ENCODE measurements around the gene ILKAP.

ILKAP gene

DNA sequence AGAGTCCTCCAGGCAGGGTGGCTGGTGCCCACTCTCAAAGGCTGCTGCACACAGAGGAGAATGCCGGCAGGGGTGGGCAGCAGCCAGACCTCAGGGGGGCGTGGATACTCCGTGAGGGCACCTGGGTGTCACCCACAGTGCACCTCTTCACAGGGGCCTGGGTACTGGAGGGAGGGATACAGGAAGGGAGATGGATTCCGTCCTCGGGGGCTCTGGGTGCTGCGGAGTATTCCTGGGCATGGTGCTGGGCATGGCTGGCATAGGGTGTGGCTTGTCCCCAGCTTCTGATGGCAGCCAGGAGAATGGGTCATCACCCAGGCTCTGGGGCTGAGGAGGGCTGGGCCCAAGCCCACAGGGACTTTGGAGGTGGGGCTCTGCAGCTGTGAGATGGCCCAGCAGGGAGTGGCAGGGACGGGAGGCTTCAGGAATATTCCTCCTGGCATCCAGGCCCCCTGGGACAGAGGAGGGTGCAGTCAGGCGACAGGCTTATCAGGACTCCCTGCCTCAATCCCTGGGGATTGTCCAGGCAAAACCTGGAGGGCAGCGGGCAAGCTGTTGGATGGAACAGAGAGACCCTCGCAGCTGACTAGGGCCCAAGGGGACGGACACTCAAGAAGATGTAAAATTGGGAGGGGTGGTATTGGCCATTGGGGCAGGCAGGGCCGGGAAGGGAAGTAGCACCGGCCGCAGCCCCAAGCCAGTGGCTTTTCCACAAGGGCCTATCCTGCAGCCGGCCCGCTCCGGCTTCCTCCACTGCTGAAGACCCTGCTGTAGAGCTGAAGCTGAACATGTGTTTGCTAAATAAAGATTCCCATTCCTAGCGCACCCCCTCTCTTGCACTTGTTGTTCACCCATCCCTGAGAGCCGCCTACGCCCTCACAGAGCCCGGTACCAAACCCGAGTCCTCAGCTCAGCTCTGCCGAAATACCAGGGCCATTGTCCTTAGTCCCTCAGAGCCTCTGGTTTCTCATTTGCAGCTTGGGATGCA, 70.7 kb downstream of the ILKAP start:
- TF ChIP-seq, protein P1, sequence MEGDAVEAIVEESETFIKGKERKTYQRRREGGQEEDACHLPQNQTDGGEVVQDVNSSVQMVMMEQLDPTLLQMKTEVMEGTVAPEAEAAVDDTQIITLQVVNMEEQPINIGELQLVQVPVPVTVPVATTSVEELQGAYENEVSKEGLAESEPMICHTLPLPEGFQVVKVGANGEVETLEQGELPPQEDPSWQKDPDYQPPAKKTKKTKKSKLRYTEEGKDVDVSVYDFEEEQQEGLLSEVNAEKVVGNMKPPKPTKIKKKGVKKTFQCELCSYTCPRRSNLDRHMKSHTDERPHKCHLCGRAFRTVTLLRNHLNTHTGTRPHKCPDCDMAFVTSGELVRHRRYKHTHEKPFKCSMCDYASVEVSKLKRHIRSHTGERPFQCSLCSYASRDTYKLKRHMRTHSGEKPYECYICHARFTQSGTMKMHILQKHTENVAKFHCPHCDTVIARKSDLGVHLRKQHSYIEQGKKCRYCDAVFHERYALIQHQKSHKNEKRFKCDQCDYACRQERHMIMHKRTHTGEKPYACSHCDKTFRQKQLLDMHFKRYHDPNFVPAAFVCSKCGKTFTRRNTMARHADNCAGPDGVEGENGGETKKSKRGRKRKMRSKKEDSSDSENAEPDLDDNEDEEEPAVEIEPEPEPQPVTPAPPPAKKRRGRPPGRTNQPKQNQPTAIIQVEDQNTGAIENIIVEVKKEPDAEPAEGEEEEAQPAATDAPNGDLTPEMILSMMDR (IDR thresholded peaks at IDR 0.05; ENCODE audit: low read depth, low read length) = no peak
- H3K4me3 ChIP-seq (ENCODE audit: low read depth, low read length) = no peak overlapping the region

DNA sequence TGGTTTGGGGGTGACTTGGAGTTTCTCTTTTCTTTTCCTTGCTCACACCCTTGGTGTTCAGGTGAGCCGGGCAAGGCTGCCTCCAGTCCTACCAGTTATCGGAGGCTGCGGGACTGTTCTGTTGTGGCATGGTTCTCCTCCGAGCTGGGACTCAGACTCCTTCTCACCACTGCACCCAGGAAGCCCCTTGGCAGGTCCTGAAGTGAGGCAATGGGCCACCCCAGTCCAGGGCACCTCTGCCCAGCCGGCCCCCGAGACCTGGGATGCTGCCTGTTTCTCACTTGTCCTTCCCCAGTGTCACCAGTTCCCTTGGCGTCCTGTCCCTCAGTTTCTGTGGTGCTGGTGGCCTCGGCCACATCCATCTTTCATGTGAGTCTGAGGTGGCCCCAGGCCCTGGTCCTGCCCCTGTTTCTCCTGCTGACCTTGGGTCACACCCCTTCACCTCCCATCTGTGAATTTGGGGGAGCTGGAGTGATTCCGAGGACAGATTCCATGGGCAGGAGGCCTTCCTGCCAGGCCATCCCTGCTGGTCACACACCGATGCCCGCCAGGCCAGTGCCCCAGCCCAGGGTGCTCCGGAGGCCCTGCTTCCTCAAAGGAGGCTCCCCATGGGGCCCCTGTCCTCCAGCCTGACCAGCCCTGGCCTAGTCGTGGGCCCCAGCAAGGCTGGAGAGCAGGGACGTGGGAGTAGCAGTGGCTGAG, 71.6 kb downstream of the ILKAP start:
- H3K4me3 ChIP-seq (ENCODE audit: low read depth, low read length) = no peak overlapping the region
- TF ChIP-seq, protein P1 (IDR thresholded peaks at IDR 0.05; ENCODE audit: low read depth, low read length) = no peak

DNA sequence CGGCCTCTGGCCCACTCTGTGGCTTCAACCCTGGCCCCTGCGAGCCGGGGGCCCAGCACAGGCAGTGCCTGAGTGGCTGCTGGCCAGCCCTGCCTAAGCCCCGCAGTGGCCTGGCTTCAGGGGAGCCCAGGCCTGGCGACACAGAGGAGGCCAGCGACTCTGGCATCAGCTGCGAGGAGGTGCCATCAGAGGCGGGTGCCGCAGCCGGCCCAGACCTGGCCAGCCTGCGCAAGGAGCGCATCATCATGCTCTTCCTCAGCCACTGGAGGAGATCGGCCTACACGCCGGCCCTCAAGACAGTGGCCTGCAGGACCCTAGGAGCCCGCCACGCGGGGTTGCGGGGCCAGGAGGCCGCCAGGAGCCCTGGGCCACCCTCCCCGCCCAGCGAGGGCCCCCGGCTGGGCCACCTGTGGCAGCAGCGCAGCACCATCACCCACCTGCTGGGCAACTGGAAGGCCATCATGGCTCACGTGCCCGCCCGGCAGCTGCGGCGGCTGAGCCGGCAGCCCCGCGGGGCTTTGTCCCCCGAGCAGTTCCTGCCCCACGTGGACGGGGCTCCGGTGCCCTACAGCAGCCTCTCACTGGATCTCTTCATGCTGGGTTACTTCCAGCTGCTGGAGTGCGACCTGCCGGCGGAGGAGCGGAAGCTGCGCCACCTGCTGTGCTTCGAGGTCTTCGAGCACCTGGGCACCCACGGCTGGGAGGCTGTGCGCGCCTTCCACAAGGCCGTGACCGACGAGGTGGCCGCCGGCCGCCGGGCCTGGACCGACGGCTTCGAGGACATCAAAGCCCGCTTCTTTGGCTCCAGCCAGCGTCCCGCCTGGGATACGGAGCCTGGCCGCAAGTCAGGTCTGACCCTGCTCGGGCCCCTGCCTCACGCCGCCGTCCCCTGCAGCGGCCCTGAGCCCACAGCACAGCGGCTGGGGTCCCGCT, 72.5 kb downstream of the ILKAP start:
- TF ChIP-seq, protein P1 (IDR thresholded peaks at IDR 0.05; ENCODE audit: low read depth, low read length) = no peak
- H3K4me3 ChIP-seq (ENCODE audit: low read depth, low read length) = no peak overlapping the region

DNA sequence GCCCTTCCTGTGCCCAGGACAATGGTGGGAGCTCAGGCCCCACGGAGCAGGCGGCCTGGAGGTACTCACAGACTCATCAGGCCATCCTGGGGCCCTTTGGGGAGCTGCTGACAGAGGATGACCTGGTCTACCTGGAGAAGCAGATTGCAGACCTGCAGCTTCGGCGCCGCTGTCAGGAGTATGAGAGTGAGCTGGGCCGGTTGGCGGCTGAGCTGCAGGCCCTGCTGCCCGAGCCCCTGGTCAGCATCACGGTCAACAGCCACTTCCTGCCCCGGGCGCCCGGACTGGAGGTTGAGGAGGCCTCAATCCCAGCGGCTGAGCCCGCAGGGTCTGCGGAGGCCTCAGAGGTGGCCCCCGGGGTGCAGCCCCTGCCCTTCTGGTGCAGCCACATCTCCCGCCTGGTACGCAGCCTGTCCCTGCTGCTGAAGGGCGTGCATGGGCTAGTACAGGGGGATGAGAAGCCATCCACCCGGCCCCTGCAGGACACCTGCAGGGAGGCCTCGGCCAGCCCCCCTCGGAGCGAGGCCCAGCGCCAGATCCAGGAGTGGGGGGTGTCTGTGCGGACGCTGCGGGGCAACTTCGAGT, 73.3 kb downstream of the ILKAP start:
- TF ChIP-seq, protein P1 (IDR thresholded peaks at IDR 0.05; ENCODE audit: low read depth, low read length) = no peak
- H3K4me3 ChIP-seq (ENCODE audit: low read depth, low read length) = no peak overlapping the region

DNA sequence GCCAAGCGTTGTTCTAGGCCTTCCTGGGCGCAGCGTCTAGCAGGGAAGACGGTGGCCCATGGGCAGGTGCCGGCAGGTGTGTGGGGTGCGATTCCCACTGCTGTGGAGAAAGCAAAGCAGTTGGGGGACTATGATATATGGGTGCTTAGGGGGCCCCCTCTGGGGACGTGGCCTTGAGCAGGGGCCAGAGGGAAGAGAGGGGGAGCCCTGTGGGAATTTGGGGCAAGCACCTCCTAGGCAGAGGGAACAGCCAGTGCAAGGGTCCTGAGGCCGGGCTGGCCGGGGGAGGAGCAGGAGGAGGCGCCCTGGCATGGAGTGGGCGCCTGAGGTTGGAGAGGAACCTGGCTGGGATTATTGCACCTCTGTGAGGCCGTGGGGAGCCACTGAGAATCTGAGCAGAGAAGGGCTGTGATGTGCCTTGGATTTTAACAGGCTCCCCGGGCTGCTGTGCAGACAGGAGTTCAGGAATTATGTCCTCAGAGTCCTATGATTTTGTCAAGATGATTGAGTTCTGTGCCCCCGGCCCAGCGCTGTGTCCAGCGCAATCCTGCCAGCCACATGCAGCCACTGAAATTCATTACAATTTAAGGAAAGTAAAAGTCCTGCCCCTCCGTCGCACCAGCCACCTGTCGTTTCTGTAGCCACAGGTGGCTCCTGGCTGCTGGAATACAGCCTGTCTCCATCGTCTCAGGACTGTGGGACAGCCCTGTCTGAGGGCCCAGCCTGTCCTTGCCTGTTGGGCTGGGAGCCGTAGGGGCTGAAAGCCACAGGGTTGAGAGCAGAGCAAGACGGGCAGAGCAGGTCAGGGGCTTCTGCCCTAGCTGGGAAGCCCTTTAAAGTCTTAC, 74.1 kb downstream of the ILKAP start:
- no peak overlapping the region for H3K4me3 ChIP-seq (ENCODE audit: low read depth, low read length)
- TF ChIP-seq, protein P1 (IDR thresholded peaks at IDR 0.05; ENCODE audit: low read depth, low read length) = no peak

DNA sequence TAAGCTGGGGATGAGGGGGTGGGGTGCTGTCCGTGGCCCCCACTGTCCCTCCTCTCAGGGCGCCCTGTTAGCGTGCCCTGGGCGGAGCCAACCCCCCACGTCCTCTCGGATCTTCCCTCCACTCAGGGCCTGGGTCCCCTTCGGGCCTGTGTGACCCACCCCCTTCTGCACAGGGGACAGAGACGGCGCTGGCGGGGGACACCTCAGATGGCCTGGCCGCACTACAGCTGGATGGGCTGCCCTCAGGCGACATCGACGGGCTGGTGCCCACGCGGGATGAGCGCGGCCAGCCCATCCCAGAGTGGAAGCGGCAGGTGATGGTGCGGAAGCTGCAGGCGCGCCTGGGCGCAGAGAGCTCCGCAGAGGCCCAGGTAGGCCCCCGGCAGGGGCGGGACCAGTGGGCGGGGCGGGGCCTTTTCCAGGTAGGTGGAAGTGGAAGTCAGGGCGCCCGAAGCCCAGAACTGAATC, 74.9 kb downstream of the ILKAP start:
- no peak overlapping the region for H3K4me3 ChIP-seq (ENCODE audit: low read depth, low read length)

More for the DNA sequence above, 74.9 kb downstream of the ILKAP start:
- TF ChIP-seq, protein P1 (IDR thresholded peaks at IDR 0.05; ENCODE audit: low read depth, low read length) = no peak

Data from WI38 (cell line).